AG04450 (cell line): ENCODE measurements around the gene KSR2. TPM values are rescaled to one million over a fixed set of nuclear protein-coding genes. Genes with fewer than 3 reads are reported as not detected.
A peak's percentile ranks its signal among the peaks of the same experiment; 100 is the strongest.

Experiments used
- CTCF ChIA-PET: fragments of 300-600, 350-600 bp; formaldehyde crosslinking; extraction: SDS; loops from one replicate; lab custom pipeline; 2022; ENCODE audit warnings: antibody characterized with exemption, inconsistent platforms; lab: Charles Lee
- POLR2A ChIA-PET: fragments of 350-600 bp; formaldehyde crosslinking; extraction: SDS; loops from one replicate; lab custom pipeline; 2021; ENCODE audit warnings: antibody characterized with exemption, inconsistent platforms; lab: Yijun Ruan, JAX
- DNase-seq: peaks from one replicate; pipeline ENCODE4 v3.0.0-alpha.2; 2011; ENCODE audit warnings: low read depth, low spot score
- H3K27ac ChIP-seq: one replicate; pipeline ENCODE4 v1.5.1; 2012; ENCODE audit warnings: low read depth, low read length, control low read depth
- H3K27me3 ChIP-seq: one replicate; pipeline ENCODE4 v1.6.0; 2012; ENCODE audit warnings: low read length; ENCODE audit not compliant: control insufficient read depth, insufficient read depth
- H3K4me3 ChIP-seq: 2 replicates; pipeline ENCODE4 v1.5.1; 2011; ENCODE audit warnings: mild to moderate bottlenecking, low read depth, low read length, control low read depth
- H3K9me3 ChIP-seq: 2 replicates; pipeline ENCODE4 v1.5.1; 2012; ENCODE audit warnings: low read length; ENCODE audit not compliant: control insufficient read depth, insufficient read depth
- polyA minus RNA-seq: library from RNA; depleted of rRNA, polyadenylated mRNA; stranded (reverse); fragments of >200 nt; gene quantifications from 2 replicates; pipeline ENCODE4 v1.2.3, GENCODE V29; 2011; rRNA and poly(A)+ RNA removed
- polyA plus RNA-seq: library from polyadenylated mRNA; depleted of rRNA; stranded (reverse); fragments of >200 nt; gene quantifications from 2 replicates; pipeline ENCODE4 v1.2.3, GENCODE V29; 2011; rRNA removed
- TF ChIP-seq, protein P1 (sequence below): IDR thresholded peaks from 2 replicates; pipeline ENCODE4 v1.5.1; 2011; ENCODE audit warnings: low read depth, low read length, control low read depth, inconsistent platforms

KSR2 gene
- polyA plus RNA-seq (not detected in 2 replicates), polyA minus RNA-seq (under 0.01 TPM in 1 of 2 replicates, not detected in the other)

GRCh38 chr12:117968826-117969659, at the start of gene KSR2:
KSR2 (minus strand) TSS chr12:117968990; CDS start chr12:117968255, 735 bp downstream.
- CTCF ChIA-PET = no interaction called here
- Histone ChIP-seq H3K27me3 (peaks cover 27% of the 10 kb centered on the region), H3K4me3 (peak within 1 kb of the TSS; percentile 37), H3K27ac (no peak within 1 kb of the TSS), H3K9me3 (no peaks in the 10 kb centered on the region)
- DNase-seq = no peak
- POLR2A ChIA-PET = no interaction called here
- TF ChIP-seq, protein P1, sequence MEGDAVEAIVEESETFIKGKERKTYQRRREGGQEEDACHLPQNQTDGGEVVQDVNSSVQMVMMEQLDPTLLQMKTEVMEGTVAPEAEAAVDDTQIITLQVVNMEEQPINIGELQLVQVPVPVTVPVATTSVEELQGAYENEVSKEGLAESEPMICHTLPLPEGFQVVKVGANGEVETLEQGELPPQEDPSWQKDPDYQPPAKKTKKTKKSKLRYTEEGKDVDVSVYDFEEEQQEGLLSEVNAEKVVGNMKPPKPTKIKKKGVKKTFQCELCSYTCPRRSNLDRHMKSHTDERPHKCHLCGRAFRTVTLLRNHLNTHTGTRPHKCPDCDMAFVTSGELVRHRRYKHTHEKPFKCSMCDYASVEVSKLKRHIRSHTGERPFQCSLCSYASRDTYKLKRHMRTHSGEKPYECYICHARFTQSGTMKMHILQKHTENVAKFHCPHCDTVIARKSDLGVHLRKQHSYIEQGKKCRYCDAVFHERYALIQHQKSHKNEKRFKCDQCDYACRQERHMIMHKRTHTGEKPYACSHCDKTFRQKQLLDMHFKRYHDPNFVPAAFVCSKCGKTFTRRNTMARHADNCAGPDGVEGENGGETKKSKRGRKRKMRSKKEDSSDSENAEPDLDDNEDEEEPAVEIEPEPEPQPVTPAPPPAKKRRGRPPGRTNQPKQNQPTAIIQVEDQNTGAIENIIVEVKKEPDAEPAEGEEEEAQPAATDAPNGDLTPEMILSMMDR = no peak

GRCh38 chr12:118017926-118018325, 49.1 kb upstream of the KSR2 start:
- Histone ChIP-seq H3K27ac (no peak overlapping the region), H3K27me3 (no peaks in the 10 kb centered on the region), H3K4me3 (peak overlapping the region; percentile 96), H3K9me3 (no peaks in the 10 kb centered on the region; the same call in 1 of the 2 replicates)
- no peak for DNase-seq
- ChIA-PET CTCF (interaction anchor here (1.3 kb wide), 1 partner anchor 143 kb away, joined by 3 read pairs; no protein-coding TSS in a partner anchor), POLR2A (interaction anchor here (0.7 kb wide), 1 partner anchor 10 kb away, joined by 3 read pairs; no protein-coding TSS in a partner anchor)
- TF ChIP-seq, protein P1 = no peak

- peak; percentile 89 for DNase-seq
- CTCF ChIA-PET = interaction anchor here (0.6 to 1.3 kb wide), 5 partner anchors 14 to 278 kb away, joined by 3 to 8 read pairs (median 3); no protein-coding TSS in a partner anchor
- TF ChIP-seq, protein P1 = no peak
- Histone ChIP-seq H3K27me3 (no peaks in the 10 kb centered on the region), H3K9me3 (no peaks in the 10 kb centered on the region; the same call in 1 of the 2 replicates), H3K4me3 (peak within 1 kb of the TSS; percentile 96), H3K27ac (no peak within 1 kb of the TSS)
- POLR2A ChIA-PET = interaction anchor here (1.1 kb wide), 1 partner anchor 142 kb away, joined by 5 read pairs; no protein-coding TSS in a partner anchor
These were observed 47.9 kb upstream of the KSR2 start, which contains the start of gene RFC5 for GRCh38 chr12:118016424-118017264. RFC5 (plus strand) TSS chr12:118016703; CDS start chr12:118016828, 125 bp downstream.

- ChIA-PET POLR2A (no interaction called here), CTCF (interaction anchor here (0.6 to 1.0 kb wide), 3 partner anchors 138 to 279 kb away, joined by 3 to 8 read pairs (median 4); no protein-coding TSS in a partner anchor)
- peak overlapping the region; percentile 40 for H3K4me3 ChIP-seq
These were observed 47.2 kb upstream of the KSR2 start for GRCh38 chr12:118015944-118016343.

More at GRCh38 chr12:118015944-118016343, 47.2 kb upstream of the KSR2 start:
- TF ChIP-seq, protein P1 = no peak
- Histone ChIP-seq H3K9me3 (no peaks in the 10 kb centered on the region; the same call in 1 of the 2 replicates), H3K27ac (no peak overlapping the region), H3K27me3 (no peaks in the 10 kb centered on the region)
- no peak for DNase-seq
